A673 (cell line): ENCODE results near the gene TTLL12. TPM values are rescaled to one million over a fixed set of nuclear protein-coding genes. Genes with fewer than 3 reads are reported as not detected.

Experiments used
- BruUV-seq: library from RNA; stranded (reverse); fragments of 400-500 nt; replicated peaks from 2 replicates; lab custom pipeline; 2021; lab: Mats Ljungman, UMichigan
- CTCF ChIA-PET: fragments of 300-600 bp; sonication (Branson Sonifier 250); formaldehyde crosslinking; loops from one replicate; lab custom pipeline; 2022; ENCODE audit warnings: antibody characterized with exemption; lab: Charles Lee
- POLR2A ChIA-PET: fragments of 300-600 bp; sonication (Branson Sonifier 250); formaldehyde crosslinking; loops from one replicate; lab custom pipeline; 2022; ENCODE audit warnings: antibody characterized with exemption; ENCODE audit not compliant: low non-redundant PET; lab: Charles Lee
- DNase-seq: peaks from one replicate; pipeline ENCODE4 v3.0.0-alpha.2; 2015; ENCODE audit warnings: low spot score
- H3K27ac ChIP-seq: fragments of 200-600 bp; sonication (generic); 2 replicates; pipeline ENCODE4 v1.5.1; 2016; ENCODE audit warnings: mixed run types, low read depth, mild to moderate bottlenecking, mixed read lengths, antibody characterized with exemption, low read length; ENCODE audit not compliant: poor library complexity, severe bottlenecking
- H3K27me3 ChIP-seq: fragments of 200-600 bp; sonication (generic); replicated peaks from 2 replicates; pipeline ENCODE4 v1.6.1; 2017; ENCODE audit warnings: mixed run types, low read depth, mild to moderate bottlenecking, mixed read lengths, antibody characterized with exemption, low read length; ENCODE audit not compliant: insufficient read depth, poor library complexity
- H3K36me3 ChIP-seq: fragments of 200-600 bp; sonication (generic); 2 replicates; pipeline ENCODE4 v1.6.1; 2016; ENCODE audit warnings: mixed run types, mild to moderate bottlenecking, mixed read lengths, antibody characterized with exemption, low read length; ENCODE audit not compliant: insufficient read depth, poor library complexity, severe bottlenecking
- H3K4me1 ChIP-seq: fragments of 200-600 bp; sonication (generic); 2 replicates; pipeline ENCODE4 v1.6.1; 2017; ENCODE audit warnings: mixed run types, mild to moderate bottlenecking, mixed read lengths, antibody characterized with exemption, low read length; ENCODE audit not compliant: insufficient read depth, poor library complexity, severe bottlenecking
- H3K4me3 ChIP-seq: fragments of 200-600 bp; sonication (generic); 2 replicates; pipeline ENCODE4 v1.5.1; 2016; ENCODE audit warnings: low read depth, mixed run types, mild to moderate bottlenecking, mixed read lengths, low read length; ENCODE audit not compliant: poor library complexity, severe bottlenecking
- H3K9me3 ChIP-seq: fragments of 200-600 bp; sonication (generic); 2 replicates; pipeline ENCODE4 v1.6.1; 2016; ENCODE audit warnings: mixed run types, low read depth, mild to moderate bottlenecking, mixed read lengths, antibody characterized with exemption, low read length; ENCODE audit not compliant: poor library complexity, severe bottlenecking
- EZH2 ChIP-seq: fragments of 200-600 bp; sonication (generic); IDR thresholded peaks from 2 replicates; pipeline ENCODE4 v1.6.1; 2017; ENCODE audit warnings: borderline replicate concordance, low read depth, mild to moderate bottlenecking, mixed read lengths, antibody characterized with exemption, low read length; ENCODE audit not compliant: poor library complexity, severe bottlenecking
- intact Hi-C: fragments of 100-400 bp; cut with micrococcal nuclease; formaldehyde crosslinking; loops from one replicate; pipeline ENCODE4 v1.10.0; 2022; ENCODE audit not compliant: unreplicated experiment
- total RNA-seq: library from RNA; stranded (reverse); gene quantifications from 2 replicates; pipeline ENCODE4 v1.2.3, GENCODE V29; 2021
- TF ChIP-seq, protein P1 (sequence below): fragments of 300-800, 200-600 bp; sonication (generic); conservative IDR thresholded peaks from 2 replicates; pipeline ENCODE4 v1.5.1; 2017; ENCODE audit warnings: low read depth, mild to moderate bottlenecking, antibody characterized with exemption, low read length, moderate library complexity, mixed read lengths

The TTLL12 gene
- total RNA-seq, 1 experiment from 2014 or later, result 138 TPM

GRCh38 chr22:43171019-43171491 is 15.9 kb downstream of the TTLL12 start:
- TF ChIP-seq, protein P1, sequence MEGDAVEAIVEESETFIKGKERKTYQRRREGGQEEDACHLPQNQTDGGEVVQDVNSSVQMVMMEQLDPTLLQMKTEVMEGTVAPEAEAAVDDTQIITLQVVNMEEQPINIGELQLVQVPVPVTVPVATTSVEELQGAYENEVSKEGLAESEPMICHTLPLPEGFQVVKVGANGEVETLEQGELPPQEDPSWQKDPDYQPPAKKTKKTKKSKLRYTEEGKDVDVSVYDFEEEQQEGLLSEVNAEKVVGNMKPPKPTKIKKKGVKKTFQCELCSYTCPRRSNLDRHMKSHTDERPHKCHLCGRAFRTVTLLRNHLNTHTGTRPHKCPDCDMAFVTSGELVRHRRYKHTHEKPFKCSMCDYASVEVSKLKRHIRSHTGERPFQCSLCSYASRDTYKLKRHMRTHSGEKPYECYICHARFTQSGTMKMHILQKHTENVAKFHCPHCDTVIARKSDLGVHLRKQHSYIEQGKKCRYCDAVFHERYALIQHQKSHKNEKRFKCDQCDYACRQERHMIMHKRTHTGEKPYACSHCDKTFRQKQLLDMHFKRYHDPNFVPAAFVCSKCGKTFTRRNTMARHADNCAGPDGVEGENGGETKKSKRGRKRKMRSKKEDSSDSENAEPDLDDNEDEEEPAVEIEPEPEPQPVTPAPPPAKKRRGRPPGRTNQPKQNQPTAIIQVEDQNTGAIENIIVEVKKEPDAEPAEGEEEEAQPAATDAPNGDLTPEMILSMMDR, result no peak
- no peak for TF ChIP-seq EZH2

DNA sequence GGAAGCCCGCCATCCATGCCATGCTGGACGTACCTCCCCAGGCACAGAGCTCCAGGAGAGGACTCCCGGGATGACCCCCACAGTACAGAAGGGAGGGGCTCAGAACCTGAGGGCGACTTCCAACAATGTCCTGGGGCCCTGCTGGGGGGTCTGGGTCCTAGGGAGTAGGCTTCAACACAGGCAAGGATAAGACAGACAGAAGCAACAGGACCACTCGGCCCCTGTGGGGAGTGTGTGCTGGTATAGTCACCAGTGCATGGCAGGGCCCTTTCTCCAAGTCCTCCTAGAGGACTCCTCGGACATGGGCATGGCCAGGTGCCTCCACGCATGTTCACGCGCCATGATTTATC is 16.8 kb downstream of the TTLL12 start:
- no peak for DNase-seq
- TF ChIP-seq, protein P1, result no peak
- TF ChIP-seq EZH2, result no peak
- Histone ChIP-seq H3K4me1 (no peaks in the 10 kb centered on the region), H3K9me3 (no peaks in the 10 kb centered on the region), H3K27me3 (no peaks in the 10 kb centered on the region), H3K36me3 (peaks cover 67% of the 10 kb centered on the region), H3K4me3 (no peak overlapping the region), H3K27ac (no peak overlapping the region)
- POLR2A ChIA-PET, result no interaction called here
- intact Hi-C loops, result no loop called here
- no TSS peak for BruUV-seq
- CTCF ChIA-PET, result no interaction called here

More at GRCh38 chr22:43171019-43171491, 15.9 kb downstream of the TTLL12 start:
- CTCF ChIA-PET, result no interaction called here
- intact Hi-C loops, result no loop called here
- POLR2A ChIA-PET, result no interaction called here
- no peak for DNase-seq
- Histone ChIP-seq H3K4me3 (no peak overlapping the region), H3K27ac (no peak overlapping the region), H3K9me3 (no peaks in the 10 kb centered on the region), H3K27me3 (no peaks in the 10 kb centered on the region), H3K36me3 (peaks cover 76% of the 10 kb centered on the region), H3K4me1 (no peaks in the 10 kb centered on the region)
- BruUV-seq, result no TSS peak

DNA sequence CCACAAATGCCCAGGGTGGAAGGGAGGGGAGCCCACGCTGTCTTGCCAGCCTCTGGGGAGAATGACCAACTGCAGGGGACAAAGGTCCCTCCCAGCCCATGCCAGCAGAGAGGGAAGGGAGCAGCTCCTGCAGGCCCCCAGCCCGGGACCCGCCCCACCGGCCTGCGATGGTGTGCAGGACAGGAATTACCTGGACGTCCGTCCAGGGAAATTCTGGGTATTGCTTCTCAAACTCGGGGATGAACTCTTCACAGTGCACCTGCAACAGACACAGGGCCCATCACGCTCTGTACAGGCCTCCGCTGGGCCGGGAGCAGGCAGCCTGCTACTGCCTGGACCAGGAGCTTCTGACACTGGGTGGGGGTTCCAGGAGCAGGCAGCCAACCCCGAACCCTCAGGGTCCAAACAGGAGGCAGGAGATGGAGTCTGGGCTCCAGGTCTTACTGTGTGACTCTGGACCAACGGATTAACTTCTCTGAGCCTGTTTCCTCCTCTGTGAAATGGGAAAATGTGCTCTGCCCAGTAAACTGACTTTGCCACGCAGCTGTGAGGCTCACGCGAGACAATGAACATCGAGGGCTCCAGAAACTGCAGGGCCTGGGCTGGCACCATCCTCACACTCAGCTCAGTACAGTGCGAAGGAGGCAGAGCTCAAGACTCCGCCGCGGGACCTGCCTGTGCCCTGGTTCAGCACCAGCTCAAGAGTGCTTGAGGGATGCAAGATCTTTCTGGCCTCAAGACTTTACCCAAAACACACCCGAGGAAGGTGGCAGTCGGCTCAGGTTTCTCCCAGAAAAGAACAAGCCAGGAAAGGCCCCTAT is 17.4 kb downstream of the TTLL12 start:
- Histone ChIP-seq H3K9me3 (no peaks in the 10 kb centered on the region), H3K4me1 (no peaks in the 10 kb centered on the region), H3K4me3 (no peak overlapping the region), H3K36me3 (peaks cover 61% of the 10 kb centered on the region), H3K27ac (no peak overlapping the region), H3K27me3 (no peaks in the 10 kb centered on the region)
- TF ChIP-seq, protein P1, result no peak
- no peak for TF ChIP-seq EZH2
- no peak for DNase-seq
- ChIA-PET CTCF (no interaction called here), POLR2A (no interaction called here)
- no TSS peak for BruUV-seq
- intact Hi-C loops, result no loop called here
